Muscle layer of duodenum (tissue), 2 donors: Measurements from ENCODE around the gene NUP214.
A peak's percentile ranks its signal among the peaks of the same experiment; 100 is the strongest.
"Not testable (repeated sequence)": the region's sequence is repeated elsewhere in the genome, so short reads cannot be mapped to it uniquely, and the experiment has no call there.

Experiments
- H3K27ac ChIP-seq: one replicate; pipeline ENCODE4 v1.7.0; 2013; ENCODE audit warnings: mild to moderate bottlenecking, low read length
- H3K27me3 ChIP-seq: one replicate; pipeline ENCODE4 v1.7.0; 2013; ENCODE audit warnings: low read depth, mild to moderate bottlenecking, control low read depth, low read length
- H3K36me3 ChIP-seq, 2 donors: one replicate each; pipeline ENCODE4 v1.7.0; 2013; ENCODE audit warnings: low read length in 2 of 2, control low read depth in 1 of 2, mild to moderate bottlenecking in 1 of 2; ENCODE audit not compliant: insufficient read depth in 2 of 2, control insufficient read depth in 1 of 2
- H3K4me1 ChIP-seq, 2 donors: one replicate each; pipeline ENCODE4 v1.7.0; 2013; ENCODE audit warnings: low read length in 2 of 2, mild to moderate bottlenecking in 2 of 2, control low read depth in 1 of 2, moderate library complexity in 1 of 2; ENCODE audit not compliant: insufficient read depth in 2 of 2, control insufficient read depth in 1 of 2
- H3K4me3 ChIP-seq, 2 donors: one replicate each; pipeline ENCODE4 v1.7.0; 2013; ENCODE audit warnings: low read length in 2 of 2, low read depth in 1 of 2, mild to moderate bottlenecking in 1 of 2
- H3K9me3 ChIP-seq, 2 donors: one replicate each; pipeline ENCODE4 v1.7.0; 2013; ENCODE audit warnings: low read length in 2 of 2, control low read depth in 1 of 2, mild to moderate bottlenecking in 1 of 2; ENCODE audit not compliant: control insufficient read depth in 1 of 2
- donor health status: healthy.

NUP214 gene

GRCh38 chr9:131239161-131239975 lies 114.0 kb downstream of the NUP214 start:
- Histone ChIP-seq H3K4me3 (no peak overlapping the region), H3K4me1 (peaks cover 8 to 16% of the 10 kb centered on the region in 2 donors), H3K27me3 (no peaks in the 10 kb centered on the region), H3K9me3 (peaks cover 0 to 4% of the 10 kb centered on the region in 2 donors), H3K36me3 (peaks cover 0 to 10% of the 10 kb centered on the region in 2 donors), H3K27ac (no peak overlapping the region)

- peaks cover 0 to under 1% of the 10 kb centered on the region in 2 donors for H3K36me3 ChIP-seq
- no peaks in the 10 kb centered on the region for H3K27me3 ChIP-seq
- peaks cover 8 to 16% of the 10 kb centered on the region in 2 donors for H3K4me1 ChIP-seq
- no peak overlapping the region for H3K27ac ChIP-seq
- peaks cover 0 to 4% of the 10 kb centered on the region in 2 donors for H3K9me3 ChIP-seq
- H3K4me3 ChIP-seq: no peak overlapping the region
Measured at GRCh38 chr9:131240047-131240921, 114.9 kb downstream of the NUP214 start.

GRCh38 chr9:131244331-131244730 lies 118.9 kb downstream of the NUP214 start:
- H3K27ac ChIP-seq, H3K9me3 ChIP-seq, H3K4me1 ChIP-seq, H3K4me3 ChIP-seq, H3K27me3 ChIP-seq, H3K36me3 ChIP-seq: not testable (repeated sequence)

- no peaks in the 10 kb centered on the region for H3K4me1 ChIP-seq
- H3K27me3 ChIP-seq: no peaks in the 10 kb centered on the region
- no peak overlapping the region for H3K27ac ChIP-seq
- H3K36me3 ChIP-seq: no peaks in the 10 kb centered on the region
- H3K4me3 ChIP-seq: no peak overlapping the region
- H3K9me3 ChIP-seq: peaks cover 0 to 4% of the 10 kb centered on the region in 2 donors
Measured at GRCh38 chr9:131246618-131247017, 121.2 kb downstream of the NUP214 start.

GRCh38 chr9:131252120-131252519 lies 126.7 kb downstream of the NUP214 start:
- Histone ChIP-seq H3K4me1 (peaks cover 4% of the 10 kb centered on the region in 2 donors), H3K36me3 (no peaks in the 10 kb centered on the region), H3K9me3 (no peaks in the 10 kb centered on the region), H3K27ac (no peak overlapping the region), H3K4me3 (peak overlapping the region; percentile 7 to 17), H3K27me3 (no peaks in the 10 kb centered on the region)

GRCh38 chr9:131253891-131254491 lies 128.6 kb downstream of the NUP214 start:
- Histone ChIP-seq H3K4me3 (no peak overlapping the region), H3K27me3 (no peaks in the 10 kb centered on the region)

GRCh38 chr9:131254626-131255025 lies 129.2 kb downstream of the NUP214 start:
- peaks cover 4 to 8% of the 10 kb centered on the region in 2 donors for H3K4me1 ChIP-seq
- H3K4me3 ChIP-seq: no peak overlapping the region
- no peak overlapping the region for H3K27ac ChIP-seq

More at GRCh38 chr9:131253891-131254491, 128.6 kb downstream of the NUP214 start:
- Histone ChIP-seq H3K9me3 (no peaks in the 10 kb centered on the region), H3K36me3 (no peaks in the 10 kb centered on the region), H3K4me1 (peaks cover 4 to 8% of the 10 kb centered on the region in 2 donors), H3K27ac (peak overlapping the region; percentile 39)

GRCh38 chr9:131255676-131256197 lies 130.4 kb downstream of the NUP214 start:
- H3K4me1 ChIP-seq: peaks cover 4 to 8% of the 10 kb centered on the region in 2 donors

More at GRCh38 chr9:131254626-131255025, 129.2 kb downstream of the NUP214 start:
- H3K9me3 ChIP-seq: no peaks in the 10 kb centered on the region
- H3K36me3 ChIP-seq: no peaks in the 10 kb centered on the region
- no peaks in the 10 kb centered on the region for H3K27me3 ChIP-seq

GRCh38 chr9:131257266-131258025 lies 132.1 kb downstream of the NUP214 start:
- Histone ChIP-seq H3K27ac (no peak overlapping the region), H3K9me3 (no peaks in the 10 kb centered on the region), H3K36me3 (peaks cover 3 to 8% of the 10 kb centered on the region in 2 donors), H3K4me3 (no peak overlapping the region), H3K4me1 (peaks cover 4 to 8% of the 10 kb centered on the region in 2 donors), H3K27me3 (no peaks in the 10 kb centered on the region)

More at GRCh38 chr9:131255676-131256197, 130.4 kb downstream of the NUP214 start:
- Histone ChIP-seq H3K27me3 (no peaks in the 10 kb centered on the region), H3K4me3 (peak overlapping the region in 1 of 2 donors; percentile 39), H3K9me3 (no peaks in the 10 kb centered on the region), H3K36me3 (peaks cover under 1 to 3% of the 10 kb centered on the region in 2 donors), H3K27ac (peak overlapping the region; percentile 51)

GRCh38 chr9:131258186-131258585 lies 132.8 kb downstream of the NUP214 start:
- Histone ChIP-seq H3K9me3 (no peaks in the 10 kb centered on the region), H3K27me3 (no peaks in the 10 kb centered on the region), H3K27ac (no peak overlapping the region), H3K36me3 (peaks cover 3 to 8% of the 10 kb centered on the region in 2 donors), H3K4me1 (peaks cover 4 to 8% of the 10 kb centered on the region in 2 donors), H3K4me3 (no peak overlapping the region)
